Middle frontal gyrus (tissue), 1 donor: Measurements from ENCODE around the gene INCA1.

ENCODE experiments used
- DNase-seq: peaks from one replicate; pipeline ENCODE4 v3.0.0-alpha.2; 2015; ENCODE audit warnings: low spot score; ENCODE audit errors: extremely low spot score

The INCA1 gene

GRCh38 chr17:4971826-4972225 is 25.5 kb downstream of the INCA1 start:
- no peak for DNase-seq

- no peak for DNase-seq
Observed at GRCh38 chr17:4970273-4970672, 27.0 kb downstream of the INCA1 start.

- no peak for DNase-seq
Observed at GRCh38 chr17:4969551-4970173, 27.7 kb downstream of the INCA1 start.

- no peak for DNase-seq
Observed at GRCh38 chr17:4969047-4969550, 28.2 kb downstream of the INCA1 start.

- DNase-seq, result no peak
Observed at GRCh38 chr17:4968486-4969046, 28.8 kb downstream of the INCA1 start.

GRCh38 chr17:4967539-4968485 is 29.5 kb downstream of the INCA1 start, which contains the start of gene SPAG7:
Gene SPAG7 (minus strand): TSS chr17:4967817. CDS start chr17:4967804, 13 bp downstream.
- DNase-seq, result peak; percentile 90

- peak; percentile 98 for DNase-seq
Observed at GRCh38 chr17:4966844-4967538, 30.3 kb downstream of the INCA1 start.

GRCh38 chr17:4965311-4965986 is 31.9 kb downstream of the INCA1 start:
- no peak for DNase-seq

GRCh38 chr17:4960279-4960922 is 36.9 kb downstream of the INCA1 start:
- no peak for DNase-seq

- DNase-seq, result no peak
Observed at GRCh38 chr17:4959261-4959965, 37.9 kb downstream of the INCA1 start.

- no peak for DNase-seq
Observed at GRCh38 chr17:4958102-4958501, 39.2 kb downstream of the INCA1 start.

GRCh38 chr17:4956493-4957061 is 40.7 kb downstream of the INCA1 start:
- DNase-seq, result no peak

- no peak for DNase-seq
Observed at GRCh38 chr17:4955091-4955490, 42.2 kb downstream of the INCA1 start.

- DNase-seq, result no peak
Observed at GRCh38 chr17:4953451-4953961, 43.8 kb downstream of the INCA1 start.

- DNase-seq, result no peak
Observed at GRCh38 chr17:4951486-4951885, 45.8 kb downstream of the INCA1 start.

- no peak for DNase-seq
Observed at GRCh38 chr17:4950746-4951204, 46.5 kb downstream of the INCA1 start, which contains the start of gene ENO3. Gene ENO3 (plus strand): TSS chr17:4951119. CDS start chr17:4951830, 711 bp downstream.

GRCh38 chr17:4950075-4950745 is 47.1 kb downstream of the INCA1 start:
- DNase-seq, result no peak
